ENCODE measurements around the gene CCNQ. TPM values are rescaled to one million over a fixed set of nuclear protein-coding genes. Genes with fewer than 3 reads are reported as not detected.

CCNQ gene
- total RNA-seq, 4 donors from 2014 or later, result 30.7 to 57.7 (median 51.4) TPM

DNA sequence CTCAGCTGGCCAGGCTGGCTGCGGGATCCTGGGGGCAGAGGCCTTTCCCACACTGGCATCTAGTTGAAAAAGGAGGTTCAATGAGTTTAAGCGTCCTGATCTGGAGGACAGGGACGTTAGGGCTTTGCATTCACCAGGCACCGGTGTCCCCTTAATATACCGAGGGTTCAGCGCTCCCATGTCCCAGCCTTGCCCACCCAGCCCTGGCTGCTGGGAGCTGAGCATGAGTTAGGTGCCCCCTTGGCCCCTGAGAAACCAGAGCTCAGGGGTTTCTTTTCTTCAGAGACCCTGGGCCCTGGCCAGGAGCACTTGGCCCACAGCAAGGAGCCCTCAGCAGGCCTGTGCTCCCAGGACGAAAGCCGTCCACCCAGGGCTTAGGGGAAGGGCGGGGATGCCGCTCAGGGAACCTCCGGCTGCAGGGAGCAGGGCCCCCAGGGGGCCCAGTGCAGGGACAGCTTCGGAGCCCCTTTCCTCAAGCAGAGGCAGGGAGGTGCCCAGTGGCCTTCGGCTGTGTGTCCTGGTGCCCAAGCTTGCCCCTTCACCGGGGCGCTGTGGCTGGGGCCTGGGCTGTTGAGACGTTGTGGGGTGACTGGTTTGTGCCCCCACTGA lies 27.2 kb upstream of the CCNQ start:
- H3K27me3 ChIP-seq, result no peaks in the 10 kb centered on the region
- no peaks in the 10 kb centered on the region for H3K4me1 ChIP-seq
- WGBS, 2 donors (ENCODE audit: low coverage in 1 of 2), result 100% methylated on average over 1 of the region's 16 CpGs; no CpG with 5 or more reads in 1 of the 2 donors
- ATAC-seq, result no peak
- no peak overlapping the region for H3K27ac ChIP-seq
- no peak for TF ChIP-seq EP300 (IDR thresholded peaks at IDR 0.05)
- TF ChIP-seq POLR2A (IDR thresholded peaks at IDR 0.05), result no peak
- no peak for TF ChIP-seq POLR2AphosphoS5 (IDR thresholded peaks at IDR 0.05)
- TF ChIP-seq, protein P1, sequence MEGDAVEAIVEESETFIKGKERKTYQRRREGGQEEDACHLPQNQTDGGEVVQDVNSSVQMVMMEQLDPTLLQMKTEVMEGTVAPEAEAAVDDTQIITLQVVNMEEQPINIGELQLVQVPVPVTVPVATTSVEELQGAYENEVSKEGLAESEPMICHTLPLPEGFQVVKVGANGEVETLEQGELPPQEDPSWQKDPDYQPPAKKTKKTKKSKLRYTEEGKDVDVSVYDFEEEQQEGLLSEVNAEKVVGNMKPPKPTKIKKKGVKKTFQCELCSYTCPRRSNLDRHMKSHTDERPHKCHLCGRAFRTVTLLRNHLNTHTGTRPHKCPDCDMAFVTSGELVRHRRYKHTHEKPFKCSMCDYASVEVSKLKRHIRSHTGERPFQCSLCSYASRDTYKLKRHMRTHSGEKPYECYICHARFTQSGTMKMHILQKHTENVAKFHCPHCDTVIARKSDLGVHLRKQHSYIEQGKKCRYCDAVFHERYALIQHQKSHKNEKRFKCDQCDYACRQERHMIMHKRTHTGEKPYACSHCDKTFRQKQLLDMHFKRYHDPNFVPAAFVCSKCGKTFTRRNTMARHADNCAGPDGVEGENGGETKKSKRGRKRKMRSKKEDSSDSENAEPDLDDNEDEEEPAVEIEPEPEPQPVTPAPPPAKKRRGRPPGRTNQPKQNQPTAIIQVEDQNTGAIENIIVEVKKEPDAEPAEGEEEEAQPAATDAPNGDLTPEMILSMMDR (IDR thresholded peaks at IDR 0.05), result no peak
- no peaks in the 10 kb centered on the region for H3K9me3 ChIP-seq
- no peak overlapping the region for H3K4me3 ChIP-seq
- H3K36me3 ChIP-seq, result no peaks in the 10 kb centered on the region

DNA sequence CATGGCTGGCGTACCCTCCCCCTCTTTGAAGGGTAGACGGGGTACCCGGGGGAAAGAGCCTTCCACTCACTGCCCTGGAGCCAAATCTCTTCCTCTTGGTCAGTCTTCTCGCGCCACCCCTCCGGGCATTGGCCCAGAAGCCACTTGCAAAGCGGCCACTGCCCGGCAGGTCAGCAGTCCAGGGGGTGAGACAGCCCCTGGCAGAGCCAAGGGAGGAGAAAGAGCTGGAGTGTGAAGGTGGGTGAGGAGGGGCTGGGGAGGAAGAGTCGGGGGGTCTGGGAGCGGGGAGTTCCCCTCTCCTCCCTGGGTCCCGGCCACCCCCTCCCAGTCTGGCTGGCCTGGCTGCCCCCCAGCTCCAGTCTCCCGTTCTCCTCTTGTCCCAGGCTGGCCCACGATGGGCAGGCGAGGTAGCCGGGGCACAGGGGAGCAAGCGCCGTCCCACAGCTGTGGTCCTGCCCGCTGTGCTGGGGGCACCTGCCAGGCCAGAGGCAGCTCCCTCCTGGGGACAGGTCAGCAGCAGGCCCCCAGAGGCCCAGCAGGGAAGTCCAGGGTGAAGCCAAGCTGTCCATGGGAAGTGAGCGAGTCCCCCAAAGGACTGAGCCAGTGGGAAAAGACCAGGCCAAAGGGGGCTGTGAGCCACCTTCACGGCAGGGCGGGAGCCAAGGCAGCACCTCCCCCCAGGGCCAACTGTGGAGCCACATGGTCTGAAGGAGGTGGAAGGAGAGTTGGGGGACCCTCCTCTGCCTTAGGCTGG lies 26.5 kb upstream of the CCNQ start:
- Histone ChIP-seq H3K27ac (no peak overlapping the region), H3K27me3 (no peaks in the 10 kb centered on the region), H3K36me3 (no peaks in the 10 kb centered on the region), H3K4me1 (no peaks in the 10 kb centered on the region), H3K9me3 (no peaks in the 10 kb centered on the region), H3K4me3 (no peak overlapping the region)
- WGBS, 2 donors (ENCODE audit: low coverage in 1 of 2), result 90% methylated on average over 2 of the region's 21 CpGs; no CpG with 5 or more reads in 1 of the 2 donors
- no peak for ATAC-seq
- TF ChIP-seq POLR2AphosphoS5 (IDR thresholded peaks at IDR 0.05) (no peak), EP300 (IDR thresholded peaks at IDR 0.05) (no peak), POLR2A (IDR thresholded peaks at IDR 0.05) (no peak)
- TF ChIP-seq, protein P1 (IDR thresholded peaks at IDR 0.05), result no peak

DNA sequence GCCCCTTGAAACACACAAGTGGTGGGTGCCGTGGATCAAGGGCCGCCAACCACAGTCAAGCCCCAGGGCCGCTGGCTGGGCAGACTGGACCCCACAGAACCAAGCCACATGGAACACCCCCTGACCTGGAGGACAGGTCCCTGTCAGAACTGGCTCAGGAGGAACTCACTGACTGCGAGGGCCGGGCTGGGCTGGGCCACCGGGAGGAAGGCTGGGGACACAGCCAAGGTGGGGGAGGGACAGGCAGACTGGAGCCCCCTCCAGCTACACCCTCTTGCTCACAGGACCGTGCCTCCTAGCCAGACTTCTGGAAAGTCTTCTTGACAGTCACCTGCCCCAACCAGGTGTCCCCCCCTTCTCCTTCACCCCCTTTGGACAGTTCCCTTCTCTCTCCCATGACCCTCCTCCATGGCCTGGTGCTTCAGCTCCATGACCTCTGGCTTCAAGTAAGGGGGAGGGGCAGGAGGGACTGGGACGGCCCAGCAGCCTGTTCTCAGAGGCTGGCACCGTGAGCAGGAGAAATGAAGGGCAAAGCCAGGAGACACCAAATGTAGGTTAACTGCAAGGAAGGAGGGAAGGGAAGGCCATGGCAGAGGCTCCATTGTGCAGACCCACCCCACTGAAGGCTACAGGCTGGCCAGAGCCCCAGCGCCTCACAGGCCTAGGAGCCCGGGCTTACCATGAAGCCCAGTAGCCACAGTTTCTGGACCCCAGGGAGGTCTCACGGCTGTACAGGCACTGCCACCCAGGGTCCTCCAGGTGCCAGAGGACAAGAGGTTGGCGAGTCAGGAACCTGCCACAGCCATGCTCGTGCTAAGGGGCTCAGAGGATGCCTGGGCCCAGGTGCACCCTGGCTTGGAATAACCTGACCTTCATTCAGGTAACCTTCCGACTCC lies 25.5 kb upstream of the CCNQ start:
- no peak overlapping the region for H3K27ac ChIP-seq
- H3K9me3 ChIP-seq, result no peaks in the 10 kb centered on the region
- no peaks in the 10 kb centered on the region for H3K27me3 ChIP-seq
- H3K36me3 ChIP-seq, result no peaks in the 10 kb centered on the region
- no peak overlapping the region for H3K4me3 ChIP-seq
- no peaks in the 10 kb centered on the region for H3K4me1 ChIP-seq
- WGBS, 2 donors (ENCODE audit: low coverage in 1 of 2), result 80% methylated on average over 2 of the region's 15 CpGs; no CpG with 5 or more reads in 1 of the 2 donors
- TF ChIP-seq, protein P1 (IDR thresholded peaks at IDR 0.05), result no peak
- TF ChIP-seq POLR2A (IDR thresholded peaks at IDR 0.05), result no peak
- TF ChIP-seq POLR2AphosphoS5 (IDR thresholded peaks at IDR 0.05), result no peak
- no peak for TF ChIP-seq EP300 (IDR thresholded peaks at IDR 0.05)
- no peak for ATAC-seq

- no peaks in the 10 kb centered on the region for H3K9me3 ChIP-seq
- TF ChIP-seq, protein P1 (IDR thresholded peaks at IDR 0.05), result no peak
- no peak for TF ChIP-seq POLR2A (IDR thresholded peaks at IDR 0.05)
- TF ChIP-seq POLR2AphosphoS5 (IDR thresholded peaks at IDR 0.05), result no peak
- ATAC-seq, result no peak
- H3K27ac ChIP-seq, result no peak overlapping the region
- no peaks in the 10 kb centered on the region for H3K36me3 ChIP-seq
- no peak overlapping the region for H3K4me3 ChIP-seq
- no peaks in the 10 kb centered on the region for H3K4me1 ChIP-seq
- WGBS, 2 donors (ENCODE audit: low coverage in 1 of 2), result no CpG with 5 or more reads among the region's 16 CpGs
- no peaks in the 10 kb centered on the region for H3K27me3 ChIP-seq
These were observed 24.5 kb upstream of the CCNQ start for GRCh38 chrX:153623310-153624029.

Data from gastroesophageal sphincter (tissue), 4 donors.